K562 (cell line): Measurements from ENCODE around the gene LGR6. TPM values are rescaled to one million over a fixed set of nuclear protein-coding genes. Genes with fewer than 3 reads are reported as not detected.

ENCODE experiments used
- ATAC-seq: fragments of 200-7000 bp; cut with Tn5 transposase; 3 replicates; pipeline ENCODE4 v1.9.1; 2020; ENCODE audit warnings: moderate library complexity
- BruUV-seq: library from RNA; stranded (reverse); fragments of 400-500 nt; replicated peaks from 2 replicates; lab custom pipeline; 2021; lab: Mats Ljungman, UMichigan
- CTCF ChIA-PET: fragments of 300-600 bp; formaldehyde crosslinking; extraction: SDS; loops from one replicate; lab custom pipeline; 2021; ENCODE audit warnings: low intra/inter-chr PET ratio; lab: Yijun Ruan, JAX
- POLR2A ChIA-PET: fragments of 300-600, 350-650 bp; sonication (Branson Sonifier 250); formaldehyde crosslinking; extraction: SDS; loops from one replicate; lab custom pipeline; 2021; ENCODE audit warnings: antibody characterized with exemption, inconsistent platforms; lab: Yijun Ruan, JAX
- DNase-seq, 4 experiments: peaks; one replicate each; pipeline versions ENCODE4 v3.0.0 to v3.0.0-alpha.2; 2011 to 2018; ENCODE audit warnings: low spot score in 3 of 4, mixed read lengths in 3 of 4; ENCODE audit errors: extremely low read depth in 1 of 4
- FAIRE-seq: peaks from 2 replicates; lab custom pipeline; 2011; peaks lifted over from hg19 to GRCh38; lab: Jason Lieb, UNC
- H2AFZ ChIP-seq: 2 replicates; pipeline ENCODE4 v1.6.0; 2011; ENCODE audit warnings: low read depth, low read length, control low read depth, inconsistent platforms
- H3K27ac ChIP-seq: fragments of 200-600 bp; 3 replicates; pipeline ENCODE4 v1.8.0; 2011; ENCODE audit warnings: low read depth, mild to moderate bottlenecking, control low read depth, inconsistent platforms, low read length, moderate library complexity, mixed read lengths; ENCODE audit errors: extremely low read depth
- H3K27me3 ChIP-seq, 2 experiments: fragments of 300-600 bp in 1 of 2; 2 replicates in 1 of 2; 3 replicates in 1 of 2; pipeline versions ENCODE4 v1.6.0 to v1.8.0; 2011; ENCODE audit warnings: inconsistent platforms in 2 of 2, low read length in 2 of 2, mild to moderate bottlenecking in 1 of 2, mixed read lengths in 1 of 2, moderate library complexity in 1 of 2; ENCODE audit not compliant: control insufficient read depth in 2 of 2, insufficient read depth in 2 of 2
- H3K36me3 ChIP-seq: fragments of 300-600 bp; 3 replicates; pipeline ENCODE4 v1.8.0; 2011; ENCODE audit warnings: mild to moderate bottlenecking, low read length, inconsistent platforms; ENCODE audit not compliant: control insufficient read depth, insufficient read depth
- H3K4me1 ChIP-seq, 2 experiments: fragments of 200-600 bp in 1 of 2; replicated peaks in 1 of 2; 2 replicates in 1 of 2; 3 replicates in 1 of 2; pipeline versions ENCODE4 v1.5.1 to v1.8.0; 2011; ENCODE audit warnings: inconsistent platforms in 2 of 2, low read length in 2 of 2, mild to moderate bottlenecking in 1 of 2, mixed read lengths in 1 of 2, moderate library complexity in 1 of 2; ENCODE audit not compliant: control insufficient read depth in 2 of 2, insufficient read depth in 2 of 2
- H3K4me2 ChIP-seq: 2 replicates; pipeline ENCODE4 v1.6.1; 2011; ENCODE audit warnings: low read length, control low read depth, inconsistent platforms, mixed read lengths; ENCODE audit not compliant: insufficient read depth
- H3K4me3 ChIP-seq: fragments of 200-600 bp; sonication (generic), shearing (Covaris generic); 2 replicates; pipeline ENCODE4 v1.5.1; 2016; ENCODE audit warnings: control low read depth, inconsistent platforms
- H3K79me2 ChIP-seq: fragments of 200-600 bp; 3 replicates; pipeline ENCODE4 v1.8.0; 2011; ENCODE audit warnings: low read length, inconsistent platforms; ENCODE audit not compliant: control insufficient read depth, insufficient read depth
- H3K9ac ChIP-seq, 2 experiments: 2 replicates each; pipeline versions ENCODE4 v1.6.0 to v1.6.1; 2011; ENCODE audit warnings: low read depth in 2 of 2, low read length in 2 of 2, control low read depth in 1 of 2, inconsistent platforms in 1 of 2, mild to moderate bottlenecking in 1 of 2, mixed read lengths in 1 of 2; ENCODE audit not compliant: insufficient read depth in 1 of 2
- H3K9me1 ChIP-seq: one replicate; pipeline ENCODE4 v1.6.0; 2011; ENCODE audit warnings: inconsistent platforms, mild to moderate bottlenecking, low read length, moderate library complexity; ENCODE audit not compliant: control insufficient read depth, insufficient read depth
- H3K9me3 ChIP-seq: replicated peaks from 2 replicates; pipeline ENCODE4 v1.5.1; 2011; ENCODE audit warnings: low read depth, low read length, inconsistent platforms; ENCODE audit not compliant: control insufficient read depth, insufficient read depth
- H4K20me1 ChIP-seq: replicated peaks from 2 replicates; pipeline ENCODE4 v1.6.1; 2011; ENCODE audit warnings: low read length, inconsistent platforms, mixed read lengths; ENCODE audit not compliant: control insufficient read depth, insufficient read depth
- ATF2 ChIP-seq: sonication (generic); formaldehyde crosslinking; IDR thresholded peaks from 2 replicates; pipeline ENCODE4 v1.8.1; 2022; ENCODE audit warnings: missing genetic modification reagents
- CGGBP1 ChIP-seq: fragments of 250-450 bp; sonication (Bioruptor Pico); IDR thresholded peaks from 2 replicates; pipeline ENCODE4 v1.9.0; 2021; ENCODE audit warnings: mild to moderate bottlenecking
- FUS ChIP-seq: fragments of 200-400 bp; formaldehyde crosslinking; optimal IDR thresholded peaks from 2 replicates; pipeline ENCODE3; 2017; ENCODE audit warnings: low read depth, low read length
- HES1 ChIP-seq: fragments of 450-650 bp; IDR thresholded peaks from 2 replicates; pipeline ENCODE4 v1.6.1; 2016; ENCODE audit warnings: low read depth, mild to moderate bottlenecking, moderate library complexity
- IFI16 ChIP-seq: fragments of 250-450 bp; sonication (Bioruptor Pico); IDR thresholded peaks from 2 replicates; pipeline ENCODE4 v2.1.2; 2022; ENCODE audit warnings: mild to moderate bottlenecking, inconsistent platforms
- PHF21A ChIP-seq: fragments of 450-650 bp; IDR thresholded peaks from 2 replicates; pipeline ENCODE4 v1.6.1; 2017; ENCODE audit warnings: low read depth, borderline replicate concordance
- RHOXF2B ChIP-seq: fragments of 250-450 bp; sonication (Bioruptor Pico); conservative IDR thresholded peaks from 2 replicates; pipeline ENCODE4 v1.5.1; 2021
- SMC3 ChIP-seq: conservative IDR thresholded peaks from 2 replicates; pipeline ENCODE4 v1.6.1; 2011; ENCODE audit warnings: low read depth, low read length, improper control_type of control experiment; ENCODE audit not compliant: insufficient read depth
- ZNF24 ChIP-seq: fragments of 450-650 bp; IDR thresholded peaks from 2 replicates; pipeline ENCODE4 v1.6.1; 2016
- WGBS: fragments of 100-300 bp; shearing (Covaris generic); methylation state at CpG from one replicate; pipeline ENCODE4 v1.1.6; 2016; ENCODE audit warnings: low coverage, mixed read lengths; ENCODE audit not compliant: insufficient coverage; ENCODE audit errors: missing lambda C conversion rate; 5-methylcytosine and 5-hydroxymethylcytosine counted together
- in situ Hi-C: fragments of 300-500 bp; cut with MboI; formaldehyde crosslinking; loops from 4 replicates; pipeline ENCODE4 v1.15.0; 2018; ENCODE audit warnings: inconsistent platforms, mixed read lengths
- intact Hi-C: fragments of 100-400 bp; cut with micrococcal nuclease; formaldehyde crosslinking; loops from 2 replicates; pipeline ENCODE4 v1.14.2; 2022
- polyA plus RNA-seq, 8 experiments: library from polyadenylated mRNA; depleted of rRNA in 4 of 8; stranded (reverse) in 5 of 8; unstranded in 3 of 8; fragments of >200 nt; fragmentation: Nextera tagmentation in 2 of 8; fragmentation: Illumina TruSeq in 1 of 8; extraction: Ambion mirVana in 2 of 8; extraction: Trizol in 1 of 8; gene quantifications; 2 replicates each; pipeline versions ENCODE4 v1.2.1 to v1.2.3, GENCODE V29; 2011 to 2014; ENCODE audit warnings: inconsistent platforms in 1 of 8, missing spikeins in 1 of 8
- total RNA-seq, 7 experiments: library from RNA; depleted of rRNA in 6 of 7; stranded (reverse); fragments of >200 nt in 6 of 7; fragmentation: Illumina TruSeq in 2 of 7; extraction: Trizol in 2 of 7; gene quantifications; 2 replicates each; pipeline versions ENCODE4 v1.2.1 to v1.2.3, GENCODE V29; 2011 to 2021; ENCODE audit warnings: low replicate concordance in 1 of 7

The LGR6 gene
- total and polyA plus RNA-seq, 9 of the 15 experiments (the other 6 are each of a cell fraction or from before 2014, with no cell fraction given) = 0.01 to 0.54 (median 0.17) TPM; not detected in 1

GRCh38 chr1:202365092-202365815 is 171.7 kb downstream of the LGR6 start:
- no peak overlapping the region for H2AFZ ChIP-seq
- no peak overlapping the region for H3K27ac ChIP-seq
- H3K36me3 ChIP-seq = no peaks in the 10 kb centered on the region
- peaks cover 33% of the 10 kb centered on the region for H3K79me2 ChIP-seq
- FAIRE-seq (no peak), ATAC-seq (no peak), DNase-seq (no peak)
- ChIA-PET CTCF (no interaction called here), POLR2A (interaction anchor here (0.6 kb wide), 1 partner anchor 130 kb away, joined by 3 read pairs; no protein-coding TSS in a partner anchor)
- H3K4me1 ChIP-seq = no peaks in the 10 kb centered on the region
- H3K9me1 ChIP-seq = no peaks in the 10 kb centered on the region
- H4K20me1 ChIP-seq = no peaks in the 10 kb centered on the region
- no peaks in the 10 kb centered on the region for H3K9me3 ChIP-seq
- 61% methylated on average over 4 of the region's 4 CpGs for WGBS
- BruUV-seq = no TSS peak
- intact Hi-C loops (no loop called here), in situ Hi-C loops (no loop called here)
- H3K4me2 ChIP-seq = no peak overlapping the region
- H3K4me3 ChIP-seq = no peak overlapping the region
- no peak for TF ChIP-seq FUS
- no peak for TF ChIP-seq PHF21A
- TF ChIP-seq ZNF24 = no peak
- TF ChIP-seq IFI16 (CRISPR knock-in tag) = no peak
- no peak for TF ChIP-seq RHOXF2B (CRISPR knock-in tag)
- no peak for TF ChIP-seq SMC3
- TF ChIP-seq ATF2 = no peak
- no peak for TF ChIP-seq CGGBP1
- no peak for TF ChIP-seq HES1
- no peaks in the 10 kb centered on the region for H3K27me3 ChIP-seq
- H3K9ac ChIP-seq = no peak overlapping the region
